WERI-Rb-1 (cell line): Measurements from ENCODE around the gene TOR2A.

Experiments
- DNase-seq: peaks from one replicate; pipeline ENCODE4 v3.0.0-alpha.2; 2020
- H3K27ac ChIP-seq: fragments of 250-450 bp; sonication (Bioruptor Pico); 2 replicates; pipeline ENCODE4 v1.5.1; 2020; ENCODE audit warnings: mild to moderate bottlenecking, moderate library complexity
- H3K27me3 ChIP-seq: fragments of 250-450 bp; sonication (Bioruptor Pico); 2 replicates; pipeline ENCODE4 v1.5.1; 2021; ENCODE audit warnings: mild to moderate bottlenecking, low read depth, moderate library complexity; ENCODE audit not compliant: insufficient read depth, severe bottlenecking
- H3K36me3 ChIP-seq: fragments of 250-450 bp; sonication (Bioruptor Pico); 2 replicates; pipeline ENCODE4 v1.5.1; 2020; ENCODE audit warnings: mild to moderate bottlenecking, moderate library complexity
- H3K4me3 ChIP-seq: 2 replicates; pipeline ENCODE4 v1.5.1; 2011; ENCODE audit warnings: low read depth, mild to moderate bottlenecking, control low read depth, low read length
- H3K9me3 ChIP-seq: fragments of 250-450 bp; sonication (Bioruptor Pico); 2 replicates; pipeline ENCODE4 v1.5.1; 2021; ENCODE audit warnings: mild to moderate bottlenecking, moderate library complexity; ENCODE audit not compliant: severe bottlenecking
- CTCF ChIP-seq: IDR thresholded peaks from 2 replicates; pipeline ENCODE4 v1.5.1; 2011; ENCODE audit warnings: low read depth, mild to moderate bottlenecking, control low read depth, inconsistent platforms, low read length

TOR2A gene

GRCh38 chr9:127693697-127694096, 41.4 kb downstream of the TOR2A start:
- Histone ChIP-seq H3K27me3 (no peaks in the 10 kb centered on the region), H3K4me3 (no peak overlapping the region), H3K27ac (no peak overlapping the region), H3K9me3 (no peaks in the 10 kb centered on the region), H3K36me3 (peaks cover 25% of the 10 kb centered on the region)
- no peak for DNase-seq
- no peak for TF ChIP-seq CTCF

- Histone ChIP-seq H3K27ac (no peak overlapping the region), H3K36me3 (peaks cover 30% of the 10 kb centered on the region), H3K9me3 (no peaks in the 10 kb centered on the region), H3K27me3 (no peaks in the 10 kb centered on the region), H3K4me3 (no peak overlapping the region)
- TF ChIP-seq CTCF: no peak
- DNase-seq: no peak
These were observed 42.0 kb downstream of the TOR2A start for GRCh38 chr9:127693143-127693542.

- no peak for DNase-seq
- H3K9me3 ChIP-seq: no peaks in the 10 kb centered on the region
These were observed 43.0 kb downstream of the TOR2A start for GRCh38 chr9:127692071-127692470.

GRCh38 chr9:127690735-127691134, 44.4 kb downstream of the TOR2A start:
- no peak for TF ChIP-seq CTCF
- peaks cover 53% of the 10 kb centered on the region for H3K36me3 ChIP-seq
- H3K27ac ChIP-seq: no peak overlapping the region
- DNase-seq: no peak
- H3K9me3 ChIP-seq: no peaks in the 10 kb centered on the region
- H3K27me3 ChIP-seq: no peaks in the 10 kb centered on the region
- H3K4me3 ChIP-seq: no peak overlapping the region

More at GRCh38 chr9:127692071-127692470, 43.0 kb downstream of the TOR2A start:
- H3K36me3 ChIP-seq: peaks cover 41% of the 10 kb centered on the region
- no peaks in the 10 kb centered on the region for H3K27me3 ChIP-seq
- H3K27ac ChIP-seq: no peak overlapping the region
- H3K4me3 ChIP-seq: no peak overlapping the region
- TF ChIP-seq CTCF: no peak

GRCh38 chr9:127689329-127690000, 45.6 kb downstream of the TOR2A start:
- no peak for TF ChIP-seq CTCF
- Histone ChIP-seq H3K27ac (no peak overlapping the region), H3K36me3 (peaks cover 58% of the 10 kb centered on the region), H3K27me3 (no peaks in the 10 kb centered on the region), H3K9me3 (no peaks in the 10 kb centered on the region), H3K4me3 (no peak overlapping the region)
- no peak for DNase-seq
